ENCODE data around the gene SERPINA10.

- TF ChIP-seq, protein P1, sequence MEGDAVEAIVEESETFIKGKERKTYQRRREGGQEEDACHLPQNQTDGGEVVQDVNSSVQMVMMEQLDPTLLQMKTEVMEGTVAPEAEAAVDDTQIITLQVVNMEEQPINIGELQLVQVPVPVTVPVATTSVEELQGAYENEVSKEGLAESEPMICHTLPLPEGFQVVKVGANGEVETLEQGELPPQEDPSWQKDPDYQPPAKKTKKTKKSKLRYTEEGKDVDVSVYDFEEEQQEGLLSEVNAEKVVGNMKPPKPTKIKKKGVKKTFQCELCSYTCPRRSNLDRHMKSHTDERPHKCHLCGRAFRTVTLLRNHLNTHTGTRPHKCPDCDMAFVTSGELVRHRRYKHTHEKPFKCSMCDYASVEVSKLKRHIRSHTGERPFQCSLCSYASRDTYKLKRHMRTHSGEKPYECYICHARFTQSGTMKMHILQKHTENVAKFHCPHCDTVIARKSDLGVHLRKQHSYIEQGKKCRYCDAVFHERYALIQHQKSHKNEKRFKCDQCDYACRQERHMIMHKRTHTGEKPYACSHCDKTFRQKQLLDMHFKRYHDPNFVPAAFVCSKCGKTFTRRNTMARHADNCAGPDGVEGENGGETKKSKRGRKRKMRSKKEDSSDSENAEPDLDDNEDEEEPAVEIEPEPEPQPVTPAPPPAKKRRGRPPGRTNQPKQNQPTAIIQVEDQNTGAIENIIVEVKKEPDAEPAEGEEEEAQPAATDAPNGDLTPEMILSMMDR (IDR thresholded peaks at IDR 0.05; ENCODE audit: low read depth, low read length, poor library complexity, severe bottlenecking), result peak; percentile 69
- no peak for TF ChIP-seq EZH2phosphoT487 (IDR thresholded peaks at IDR 0.05; ENCODE audit: borderline replicate concordance, low read length)
These were observed 14.4 kb upstream of the SERPINA10 start for GRCh38 chr14:94307410-94307992.

All from DOHH2 (cell line).